ENCODE results near the gene BLNK. TPM values are rescaled to one million over a fixed set of nuclear protein-coding genes. Genes with fewer than 3 reads are reported as not detected.

The BLNK gene
- total RNA-seq, 1 experiment from 2014 or later, result not detected

GRCh38 chr10:96260014-96260413 is 11.4 kb downstream of the BLNK start:
- Histone ChIP-seq H3K4me3 (ENCODE audit: low read depth, low read length, poor library complexity, severe bottlenecking) (no peak overlapping the region), H3K27ac (ENCODE audit: low read depth, low read length, poor library complexity, severe bottlenecking) (no peak overlapping the region), H3K27me3 (replicated peaks; ENCODE audit: insufficient read depth, low read depth, low read length, poor library complexity) (no peaks in the 10 kb centered on the region), H3K36me3 (ENCODE audit: insufficient read depth, low read length, poor library complexity, severe bottlenecking) (no peaks in the 10 kb centered on the region), H3K9me3 (ENCODE audit: low read depth, low read length, poor library complexity, severe bottlenecking) (no peaks in the 10 kb centered on the region), H3K4me1 (ENCODE audit: insufficient read depth, low read length, poor library complexity, severe bottlenecking) (no peaks in the 10 kb centered on the region)
- ChIA-PET CTCF (no interaction called here), POLR2A (ENCODE audit: low non-redundant PET) (no interaction called here)
- intact Hi-C loops (cut with micrococcal nuclease; ENCODE audit: unreplicated experiment), result no loop called here
- no TSS peak for BruUV-seq (replicated peaks)
- DNase-seq (ENCODE audit: low spot score), result no peak
- TF ChIP-seq CTCF (conservative IDR thresholded peaks at IDR 0.05; ENCODE audit: low read depth, low read length), result no peak
- TF ChIP-seq EZH2 (IDR thresholded peaks at IDR 0.05; ENCODE audit: borderline replicate concordance, low read depth, low read length, poor library complexity, severe bottlenecking), result no peak

GRCh38 chr10:96259150-96259549 is 12.2 kb downstream of the BLNK start:
- no peak for DNase-seq (ENCODE audit: low spot score)
- Histone ChIP-seq H3K4me1 (ENCODE audit: insufficient read depth, low read length, poor library complexity, severe bottlenecking) (no peaks in the 10 kb centered on the region), H3K4me3 (ENCODE audit: low read depth, low read length, poor library complexity, severe bottlenecking) (no peak overlapping the region), H3K27ac (ENCODE audit: low read depth, low read length, poor library complexity, severe bottlenecking) (no peak overlapping the region), H3K9me3 (ENCODE audit: low read depth, low read length, poor library complexity, severe bottlenecking) (no peaks in the 10 kb centered on the region), H3K27me3 (replicated peaks; ENCODE audit: insufficient read depth, low read depth, low read length, poor library complexity) (no peaks in the 10 kb centered on the region), H3K36me3 (ENCODE audit: insufficient read depth, low read length, poor library complexity, severe bottlenecking) (no peaks in the 10 kb centered on the region)
- POLR2A ChIA-PET (ENCODE audit: low non-redundant PET), result no interaction called here
- no peak for TF ChIP-seq CTCF (conservative IDR thresholded peaks at IDR 0.05; ENCODE audit: low read depth, low read length)
- TF ChIP-seq EZH2 (IDR thresholded peaks at IDR 0.05; ENCODE audit: borderline replicate concordance, low read depth, low read length, poor library complexity, severe bottlenecking), result no peak
- no TSS peak for BruUV-seq (replicated peaks)
- CTCF ChIA-PET, result no interaction called here
- intact Hi-C loops (cut with micrococcal nuclease; ENCODE audit: unreplicated experiment), result no loop called here

- intact Hi-C loops (cut with micrococcal nuclease; ENCODE audit: unreplicated experiment), result no loop called here
- POLR2A ChIA-PET (ENCODE audit: low non-redundant PET), result no interaction called here
- no peak for DNase-seq (ENCODE audit: low spot score)
Measured at GRCh38 chr10:96257944-96258343, 13.4 kb downstream of the BLNK start.

More at GRCh38 chr10:96257944-96258343, 13.4 kb downstream of the BLNK start:
- Histone ChIP-seq H3K27me3 (replicated peaks; ENCODE audit: insufficient read depth, low read depth, low read length, poor library complexity) (no peaks in the 10 kb centered on the region), H3K4me3 (ENCODE audit: low read depth, low read length, poor library complexity, severe bottlenecking) (no peak overlapping the region), H3K9me3 (ENCODE audit: low read depth, low read length, poor library complexity, severe bottlenecking) (no peaks in the 10 kb centered on the region), H3K27ac (ENCODE audit: low read depth, low read length, poor library complexity, severe bottlenecking) (no peak overlapping the region), H3K4me1 (ENCODE audit: insufficient read depth, low read length, poor library complexity, severe bottlenecking) (no peaks in the 10 kb centered on the region), H3K36me3 (ENCODE audit: insufficient read depth, low read length, poor library complexity, severe bottlenecking) (no peaks in the 10 kb centered on the region)
- TF ChIP-seq CTCF (conservative IDR thresholded peaks at IDR 0.05; ENCODE audit: low read depth, low read length) (no peak), EZH2 (IDR thresholded peaks at IDR 0.05; ENCODE audit: borderline replicate concordance, low read depth, low read length, poor library complexity, severe bottlenecking) (no peak)
- CTCF ChIA-PET, result interaction anchor here (0.8 kb wide), 1 partner anchor 29 kb away, joined by 10 read pairs; no protein-coding TSS in a partner anchor
- BruUV-seq (replicated peaks), result no TSS peak

Measured in A673 (cell line).